Subcutaneous abdominal adipose tissue (tissue), 5 donors: Measurements from ENCODE around the gene EFCAB12.

Experiments
- H3K27ac ChIP-seq: one replicate; pipeline ENCODE4 v1.7.0; 2013; ENCODE audit warnings: low read depth, mild to moderate bottlenecking, inconsistent platforms, low read length, moderate library complexity
- H3K27me3 ChIP-seq, 5 donors: one replicate each; pipeline ENCODE4 v1.7.0; 2013; ENCODE audit warnings: low read length in 5 of 5, inconsistent platforms in 1 of 5; ENCODE audit not compliant: control insufficient read depth in 5 of 5, insufficient read depth in 4 of 5
- H3K36me3 ChIP-seq, 5 donors: one replicate each; pipeline ENCODE4 v1.7.0; 2013; ENCODE audit warnings: low read length in 5 of 5; ENCODE audit not compliant: control insufficient read depth in 5 of 5, insufficient read depth in 5 of 5
- H3K4me1 ChIP-seq, 5 donors: one replicate each; pipeline ENCODE4 v1.7.0; 2013; ENCODE audit warnings: low read length in 5 of 5, mild to moderate bottlenecking in 3 of 5, moderate library complexity in 1 of 5; ENCODE audit not compliant: control insufficient read depth in 5 of 5, insufficient read depth in 5 of 5
- H3K4me3 ChIP-seq, 5 donors: one replicate each; pipeline ENCODE4 v1.7.0; 2013; ENCODE audit warnings: low read length in 5 of 5, low read depth in 1 of 5
- H3K9ac ChIP-seq, 5 donors: one replicate each; pipeline ENCODE4 v1.7.0; 2013; ENCODE audit warnings: low read length in 5 of 5, mild to moderate bottlenecking in 4 of 5, moderate library complexity in 3 of 5
- H3K9me3 ChIP-seq, 5 donors: one replicate each; pipeline ENCODE4 v1.7.0; 2013; ENCODE audit warnings: low read length in 5 of 5; ENCODE audit not compliant: control insufficient read depth in 5 of 5
- donor health status: healthy.
- donor health status: healthy.
- donor health status: healthy.
- donor health status: healthy.
- donor health status: healthy.

EFCAB12 gene

DNA sequence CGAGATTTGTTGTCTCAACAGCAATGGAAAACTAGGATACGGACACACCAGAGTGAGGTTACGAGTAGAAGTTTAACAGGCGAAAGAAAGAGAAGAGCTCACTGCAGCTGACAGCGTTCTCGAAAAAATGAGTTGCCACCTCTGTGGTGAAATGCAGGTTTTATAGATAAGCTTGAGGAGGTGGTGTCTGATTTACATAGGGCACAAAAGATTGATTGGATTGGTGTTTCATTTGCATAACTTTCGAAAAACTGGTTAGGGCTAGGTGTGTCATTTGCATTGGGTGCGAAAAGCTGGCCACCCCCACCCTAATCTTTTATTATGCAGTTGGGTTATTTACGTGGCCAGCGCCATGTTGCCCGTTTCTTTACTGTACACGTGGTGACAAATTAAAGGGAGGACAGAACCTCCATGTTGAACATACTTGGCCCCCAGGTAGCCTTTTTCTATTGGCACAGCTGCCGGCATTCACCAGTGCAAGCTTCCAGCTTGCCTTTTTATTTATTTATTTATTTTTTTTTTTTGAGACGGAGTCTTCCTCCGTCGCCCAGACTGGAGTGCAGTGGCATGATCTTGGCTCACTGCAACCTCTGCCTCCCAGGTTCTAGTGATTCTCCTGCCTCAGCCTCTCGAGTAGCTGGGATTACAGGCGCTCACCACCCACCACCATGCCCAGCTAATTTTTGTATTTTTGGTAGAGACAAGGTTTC, 19.9 kb upstream of the EFCAB12 start:
- no peak overlapping the region for H3K4me3 ChIP-seq
- no peaks in the 10 kb centered on the region for H3K9me3 ChIP-seq

GRCh38 chr3:129446926-129447325, 18.5 kb upstream of the EFCAB12 start:
- H3K4me3 ChIP-seq = no peak overlapping the region
- H3K27me3 ChIP-seq = no peaks in the 10 kb centered on the region
- H3K9me3 ChIP-seq = no peaks in the 10 kb centered on the region
- no peak overlapping the region for H3K27ac ChIP-seq
- peaks cover 2 to 4% (median 2%) of the 10 kb centered on the region in 5 donors for H3K36me3 ChIP-seq
- no peak overlapping the region for H3K9ac ChIP-seq
- peaks cover 12 to 46% (median 36%) of the 10 kb centered on the region in 5 donors for H3K4me1 ChIP-seq

More for the DNA sequence above, 19.9 kb upstream of the EFCAB12 start:
- Histone ChIP-seq H3K36me3 (peaks cover 4 to 16% (median 15%) of the 10 kb centered on the region in 5 donors), H3K27ac (no peak overlapping the region), H3K27me3 (no peaks in the 10 kb centered on the region), H3K9ac (no peak overlapping the region), H3K4me1 (peaks cover 3 to 32% (median 22%) of the 10 kb centered on the region in 5 donors)

- Histone ChIP-seq H3K36me3 (no peaks in the 10 kb centered on the region), H3K4me1 (peaks cover 20 to 61% (median 51%) of the 10 kb centered on the region in 5 donors), H3K27ac (no peak overlapping the region), H3K27me3 (no peaks in the 10 kb centered on the region), H3K9me3 (no peaks in the 10 kb centered on the region), H3K9ac (no peak overlapping the region), H3K4me3 (no peak overlapping the region)
Measured at GRCh38 chr3:129445471-129445870, 17.0 kb upstream of the EFCAB12 start.

GRCh38 chr3:129442947-129443346, 14.5 kb upstream of the EFCAB12 start:
- Histone ChIP-seq H3K36me3 (peaks cover 0 to 2% (median 0%) of the 10 kb centered on the region in 5 donors), H3K4me1 (peaks cover 18 to 60% (median 57%) of the 10 kb centered on the region in 5 donors), H3K9me3 (no peaks in the 10 kb centered on the region), H3K27ac (peak overlapping the region; percentile 70), H3K9ac (peak overlapping the region in 3 of 5 donors; percentile 2 to 86 (median 57)), H3K27me3 (no peaks in the 10 kb centered on the region), H3K4me3 (no peak overlapping the region)

GRCh38 chr3:129442486-129442885, 14.1 kb upstream of the EFCAB12 start:
- Histone ChIP-seq H3K9ac (peak overlapping the region in 3 of 5 donors; percentile 49 to 86 (median 57)), H3K4me3 (no peak overlapping the region), H3K4me1 (peaks cover 18 to 62% (median 57%) of the 10 kb centered on the region in 5 donors), H3K27ac (peak overlapping the region; percentile 70), H3K27me3 (no peaks in the 10 kb centered on the region), H3K36me3 (peaks cover 2 to 6% (median 4%) of the 10 kb centered on the region in 5 donors), H3K9me3 (no peaks in the 10 kb centered on the region)

DNA sequence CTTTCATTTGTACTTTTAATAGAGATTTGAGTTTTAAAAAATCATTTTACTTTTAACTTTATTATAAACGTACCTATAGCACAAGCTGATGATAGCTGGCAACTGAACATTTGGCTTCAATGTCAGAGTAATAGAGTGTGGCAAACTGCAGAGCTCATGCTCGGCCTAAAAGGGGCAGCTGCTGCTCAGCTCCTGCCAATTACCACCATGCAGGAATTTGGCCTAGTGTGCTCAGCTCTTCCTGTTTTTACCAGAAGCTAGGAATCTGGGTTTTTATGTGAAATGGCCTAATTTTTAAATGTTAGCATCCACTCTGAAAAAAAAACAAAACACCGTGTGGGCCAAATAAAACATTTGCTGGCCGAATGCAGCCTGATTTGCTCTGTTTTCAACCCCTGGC, 13.3 kb upstream of the EFCAB12 start:
- H3K27ac ChIP-seq = peak overlapping the region; percentile 70
- H3K4me3 ChIP-seq = peak overlapping the region in 1 of 5 donors; percentile 98
- peaks cover 18 to 62% (median 57%) of the 10 kb centered on the region in 5 donors for H3K4me1 ChIP-seq
- peak overlapping the region; percentile 49 to 86 (median 73) for H3K9ac ChIP-seq
- no peaks in the 10 kb centered on the region for H3K27me3 ChIP-seq
- H3K36me3 ChIP-seq = peaks cover 7 to 12% (median 11%) of the 10 kb centered on the region in 5 donors
- H3K9me3 ChIP-seq = no peaks in the 10 kb centered on the region

DNA sequence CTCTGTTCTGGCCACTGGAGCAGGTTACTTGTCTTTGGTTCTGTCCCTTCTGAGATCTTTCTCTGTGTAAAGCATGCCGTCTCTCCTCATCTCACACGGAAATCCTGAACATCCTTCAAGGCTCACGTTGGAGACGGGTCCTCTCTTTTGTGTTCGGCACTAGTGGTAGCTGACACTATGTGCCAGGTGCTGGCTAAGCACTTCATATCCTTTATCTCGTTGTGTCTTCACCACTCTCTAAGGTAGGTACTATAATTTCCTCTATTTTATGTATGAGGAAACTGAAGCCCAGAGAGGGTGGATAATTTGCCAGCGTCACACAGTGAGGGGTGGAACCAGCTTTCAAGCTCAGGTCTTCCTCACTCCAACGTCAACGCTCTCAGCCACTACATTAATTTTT, 12.8 kb upstream of the EFCAB12 start:
- H3K36me3 ChIP-seq = peaks cover 11 to 18% (median 17%) of the 10 kb centered on the region in 5 donors
- H3K27ac ChIP-seq = peak overlapping the region; percentile 70
- no peaks in the 10 kb centered on the region for H3K27me3 ChIP-seq
- H3K4me1 ChIP-seq = peaks cover 18 to 64% (median 60%) of the 10 kb centered on the region in 5 donors
- peak overlapping the region; percentile 29 to 90 (median 73) for H3K9ac ChIP-seq
- H3K9me3 ChIP-seq = no peaks in the 10 kb centered on the region
- H3K4me3 ChIP-seq = peak overlapping the region; percentile 6 to 98 (median 90)

GRCh38 chr3:129440618-129441190, 12.3 kb upstream of the EFCAB12 start:
- Histone ChIP-seq H3K27me3 (no peaks in the 10 kb centered on the region), H3K9me3 (no peaks in the 10 kb centered on the region), H3K9ac (peak overlapping the region; percentile 58 to 90 (median 73)), H3K27ac (peak overlapping the region; percentile 70), H3K4me1 (peaks cover 18 to 67% (median 60%) of the 10 kb centered on the region in 5 donors), H3K4me3 (peak overlapping the region; percentile 56 to 98 (median 90)), H3K36me3 (peaks cover 15 to 22% (median 18%) of the 10 kb centered on the region in 5 donors)

GRCh38 chr3:129439817-129440617, 11.6 kb upstream of the EFCAB12 start, which contains the start of the genes IFT122 and MBD4:
IFT122 (plus strand) TSS chr3:129440224; CDS start chr3:129440331, 107 bp downstream.
MBD4 (minus strand) TSS chr3:129439948; CDS start chr3:129439833, 115 bp downstream.
- Histone ChIP-seq H3K36me3 (peaks cover 15 to 22% (median 18%) of the 10 kb centered on the region in 5 donors), H3K27me3 (no peaks in the 10 kb centered on the region), H3K4me3 (peak within 1 kb of the TSS; percentile 89 to 98 (median 91)), H3K9me3 (no peaks in the 10 kb centered on the region), H3K27ac (peak within 1 kb of the TSS; percentile 86), H3K9ac (peak within 1 kb of the TSS; percentile 82 to 90 (median 86)), H3K4me1 (peaks cover 18 to 72% (median 55%) of the 10 kb centered on the region in 5 donors)
